ENCODE data around the gene PRKN.

- TF ChIP-seq CTCF (IDR thresholded peaks at IDR 0.05) (no peak), POLR2A (IDR thresholded peaks at IDR 0.05) (no peak)
These were observed 1316.8 kb downstream of the PRKN start for GRCh38 chr6:161410736-161411135.
